Neural cell (in vitro differentiated cells): ENCODE data around the gene RRN3.
"Not testable (repeated sequence)": the region's sequence is repeated elsewhere in the genome, so short reads cannot be mapped to it uniquely, and the experiment has no call there.

Source experiments
- EP300 ChIP-seq: fragments of 450-650 bp; conservative IDR thresholded peaks from 2 replicates; pipeline ENCODE4 v1.6.1; 2014; ENCODE audit warnings: antibody characterized with exemption, mild to moderate bottlenecking, moderate library complexity; ENCODE audit not compliant: poor library complexity, severe bottlenecking
- EZH2 ChIP-seq: fragments of 200-600, 300-800 bp; shearing (Covaris generic), sonication (generic); IDR thresholded peaks from 2 replicates; pipeline ENCODE4 v1.6.1; 2014; ENCODE audit warnings: antibody characterized with exemption, low read length, borderline replicate concordance, mild to moderate bottlenecking; ENCODE audit not compliant: insufficient read depth, poor library complexity, severe bottlenecking
- POLR2AphosphoS5 ChIP-seq: IDR thresholded peaks from 2 replicates; pipeline ENCODE4 v1.6.1; 2012
- SMC3 ChIP-seq: fragments of 450-650 bp; conservative IDR thresholded peaks from 2 replicates; pipeline ENCODE4 v1.6.1; 2014; ENCODE audit warnings: antibody characterized with exemption, mild to moderate bottlenecking, moderate library complexity; ENCODE audit not compliant: poor library complexity
- TF ChIP-seq, protein P1 (sequence below): fragments of 450-650 bp; IDR thresholded peaks from 2 replicates; pipeline ENCODE4 v1.5.1; 2014; ENCODE audit warnings: antibody characterized with exemption, mild to moderate bottlenecking, moderate library complexity; ENCODE audit not compliant: poor library complexity, severe bottlenecking
- TF ChIP-seq, protein P2 (sequence below): IDR thresholded peaks from 2 replicates; pipeline ENCODE4 v1.6.1; 2012; ENCODE audit warnings: borderline replicate concordance

DNA sequence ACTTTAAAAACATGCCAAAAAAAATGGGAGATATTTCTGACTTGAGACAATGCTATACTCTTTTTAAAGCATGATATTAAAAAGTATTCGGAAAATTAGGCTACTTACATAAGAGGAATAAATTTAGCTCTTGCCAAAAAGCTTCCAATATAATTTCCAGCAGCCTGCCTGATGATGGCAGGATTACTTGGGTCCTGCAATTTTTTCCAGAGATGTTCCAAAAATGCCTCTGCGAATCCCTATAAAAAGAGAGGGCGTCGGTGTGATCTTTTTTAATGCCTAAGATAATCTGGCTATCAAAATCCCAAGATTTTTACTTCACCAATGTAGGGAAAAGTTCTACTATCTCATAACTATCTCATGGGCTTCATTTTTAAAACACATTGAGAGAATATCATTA is 23.1 kb downstream of the RRN3 start:
- TF ChIP-seq, protein P1, sequence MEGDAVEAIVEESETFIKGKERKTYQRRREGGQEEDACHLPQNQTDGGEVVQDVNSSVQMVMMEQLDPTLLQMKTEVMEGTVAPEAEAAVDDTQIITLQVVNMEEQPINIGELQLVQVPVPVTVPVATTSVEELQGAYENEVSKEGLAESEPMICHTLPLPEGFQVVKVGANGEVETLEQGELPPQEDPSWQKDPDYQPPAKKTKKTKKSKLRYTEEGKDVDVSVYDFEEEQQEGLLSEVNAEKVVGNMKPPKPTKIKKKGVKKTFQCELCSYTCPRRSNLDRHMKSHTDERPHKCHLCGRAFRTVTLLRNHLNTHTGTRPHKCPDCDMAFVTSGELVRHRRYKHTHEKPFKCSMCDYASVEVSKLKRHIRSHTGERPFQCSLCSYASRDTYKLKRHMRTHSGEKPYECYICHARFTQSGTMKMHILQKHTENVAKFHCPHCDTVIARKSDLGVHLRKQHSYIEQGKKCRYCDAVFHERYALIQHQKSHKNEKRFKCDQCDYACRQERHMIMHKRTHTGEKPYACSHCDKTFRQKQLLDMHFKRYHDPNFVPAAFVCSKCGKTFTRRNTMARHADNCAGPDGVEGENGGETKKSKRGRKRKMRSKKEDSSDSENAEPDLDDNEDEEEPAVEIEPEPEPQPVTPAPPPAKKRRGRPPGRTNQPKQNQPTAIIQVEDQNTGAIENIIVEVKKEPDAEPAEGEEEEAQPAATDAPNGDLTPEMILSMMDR = not testable (repeated sequence)
- not testable (repeated sequence) for TF ChIP-seq SMC3, EP300, EZH2, POLR2AphosphoS5
- TF ChIP-seq, protein P2, sequence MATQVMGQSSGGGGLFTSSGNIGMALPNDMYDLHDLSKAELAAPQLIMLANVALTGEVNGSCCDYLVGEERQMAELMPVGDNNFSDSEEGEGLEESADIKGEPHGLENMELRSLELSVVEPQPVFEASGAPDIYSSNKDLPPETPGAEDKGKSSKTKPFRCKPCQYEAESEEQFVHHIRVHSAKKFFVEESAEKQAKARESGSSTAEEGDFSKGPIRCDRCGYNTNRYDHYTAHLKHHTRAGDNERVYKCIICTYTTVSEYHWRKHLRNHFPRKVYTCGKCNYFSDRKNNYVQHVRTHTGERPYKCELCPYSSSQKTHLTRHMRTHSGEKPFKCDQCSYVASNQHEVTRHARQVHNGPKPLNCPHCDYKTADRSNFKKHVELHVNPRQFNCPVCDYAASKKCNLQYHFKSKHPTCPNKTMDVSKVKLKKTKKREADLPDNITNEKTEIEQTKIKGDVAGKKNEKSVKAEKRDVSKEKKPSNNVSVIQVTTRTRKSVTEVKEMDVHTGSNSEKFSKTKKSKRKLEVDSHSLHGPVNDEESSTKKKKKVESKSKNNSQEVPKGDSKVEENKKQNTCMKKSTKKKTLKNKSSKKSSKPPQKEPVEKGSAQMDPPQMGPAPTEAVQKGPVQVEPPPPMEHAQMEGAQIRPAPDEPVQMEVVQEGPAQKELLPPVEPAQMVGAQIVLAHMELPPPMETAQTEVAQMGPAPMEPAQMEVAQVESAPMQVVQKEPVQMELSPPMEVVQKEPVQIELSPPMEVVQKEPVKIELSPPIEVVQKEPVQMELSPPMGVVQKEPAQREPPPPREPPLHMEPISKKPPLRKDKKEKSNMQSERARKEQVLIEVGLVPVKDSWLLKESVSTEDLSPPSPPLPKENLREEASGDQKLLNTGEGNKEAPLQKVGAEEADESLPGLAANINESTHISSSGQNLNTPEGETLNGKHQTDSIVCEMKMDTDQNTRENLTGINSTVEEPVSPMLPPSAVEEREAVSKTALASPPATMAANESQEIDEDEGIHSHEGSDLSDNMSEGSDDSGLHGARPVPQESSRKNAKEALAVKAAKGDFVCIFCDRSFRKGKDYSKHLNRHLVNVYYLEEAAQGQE = not testable (repeated sequence)
